ENCODE measurements around the gene RNF34. TPM values are rescaled to one million over a fixed set of nuclear protein-coding genes. Genes with fewer than 3 reads are reported as not detected.
"Not testable (repeated sequence)": the region's sequence is repeated elsewhere in the genome, so short reads cannot be mapped to it uniquely, and the experiment has no call there.

The RNF34 gene
- 10 to 100 TPM in 11 of 12 donors, not detected in 1; 23.9 to 35.1 (median 28.4) TPM for polyA plus RNA-seq (ENCODE audit: insufficient read length in 12 of 12)
- long read RNA-seq, donor 1, transcript RNF34-201 (6 exons, 2,066 nt) = major isoform, 5 of 6 reads
- long read RNA-seq, donor 1, partial matches to known transcripts = 0 of 6 reads
- long read RNA-seq, donor 1, other reads (novel, unspliced or antisense) = 0 of 6 reads
- long read RNA-seq, donor 2, transcript RNF34-201 (6 exons, 2,066 nt) = major isoform, 15 of 26 reads
- long read RNA-seq, donor 2, partial matches to known transcripts = 11 of 26 reads
- long read RNA-seq, donor 2, other reads (novel, unspliced or antisense) = 0 of 26 reads
- long read RNA-seq, donor 3, partial matches to known transcripts = 0 of 2 reads
- long read RNA-seq, donor 3, other reads (novel, unspliced or antisense) = 0 of 2 reads
- long read RNA-seq, donor 4, partial matches to known transcripts = 0 of 5 reads
- long read RNA-seq, donor 4, other reads (novel, unspliced or antisense) = 0 of 5 reads
- long read RNA-seq, donor 5, transcript RNF34-201 (6 exons, 2,066 nt) = major isoform, 7 of 9 reads
- long read RNA-seq, donor 5, partial matches to known transcripts = 0 of 9 reads
- long read RNA-seq, donor 5, other reads (novel, unspliced or antisense) = 0 of 9 reads
- long read RNA-seq, donor 6, partial matches to known transcripts = 0 of 1 reads
- long read RNA-seq, donor 6, other reads (novel, unspliced or antisense) = 0 of 1 reads
- long read RNA-seq, donor 7, partial matches to known transcripts = 0 of 4 reads
- long read RNA-seq, donor 7, other reads (novel, unspliced or antisense) = 0 of 4 reads
- long read RNA-seq, donor 8, transcript RNF34-201 (6 exons, 2,066 nt) = major isoform, 8 of 9 reads
- long read RNA-seq, donor 8, partial matches to known transcripts = 0 of 9 reads
- long read RNA-seq, donor 8, other reads (novel, unspliced or antisense) = 0 of 9 reads
- long read RNA-seq, donor 9, partial matches to known transcripts = 0 of 4 reads
- long read RNA-seq, donor 9, other reads (novel, unspliced or antisense) = 0 of 4 reads
- long read RNA-seq, donor 10, transcript RNF34-201 (6 exons, 2,066 nt) = major isoform, 6 of 7 reads
- long read RNA-seq, donor 10, partial matches to known transcripts = 0 of 7 reads
- long read RNA-seq, donor 10, other reads (novel, unspliced or antisense) = 0 of 7 reads
- long read RNA-seq, donor 11, transcript RNF34-201 (6 exons, 2,066 nt) = major isoform, 10 of 11 reads
- long read RNA-seq, donor 11, partial matches to known transcripts = 0 of 11 reads
- long read RNA-seq, donor 11, other reads (novel, unspliced or antisense) = 0 of 11 reads

- DNase-seq = peak; percentile 99
Observed at GRCh38 chr12:121399391-121400331, at the start of gene RNF34. TSS of gene RNF34 (plus strand) at chr12:121400118. CDS start at chr12:121400213, 95 bp downstream.

GRCh38 chr12:121351820-121352681 is 47.9 kb upstream of the RNF34 start, which contains the start of gene ANAPC5:
TSS of gene ANAPC5 (minus strand) at chr12:121352411. CDS start at chr12:121352340, 71 bp downstream.
- DNase-seq = peak; percentile 96

- DNase-seq = no peak
Observed at GRCh38 chr12:121352682-121353018, 47.3 kb upstream of the RNF34 start.

GRCh38 chr12:121355818-121356217 is 44.1 kb upstream of the RNF34 start:
- DNase-seq = no peak

- no peak for DNase-seq
Observed at GRCh38 chr12:121356657-121357056, 43.3 kb upstream of the RNF34 start.

GRCh38 chr12:121357331-121357730 is 42.6 kb upstream of the RNF34 start:
- no peak for DNase-seq

GRCh38 chr12:121358073-121358472 is 41.8 kb upstream of the RNF34 start:
- no peak for DNase-seq

DNA sequence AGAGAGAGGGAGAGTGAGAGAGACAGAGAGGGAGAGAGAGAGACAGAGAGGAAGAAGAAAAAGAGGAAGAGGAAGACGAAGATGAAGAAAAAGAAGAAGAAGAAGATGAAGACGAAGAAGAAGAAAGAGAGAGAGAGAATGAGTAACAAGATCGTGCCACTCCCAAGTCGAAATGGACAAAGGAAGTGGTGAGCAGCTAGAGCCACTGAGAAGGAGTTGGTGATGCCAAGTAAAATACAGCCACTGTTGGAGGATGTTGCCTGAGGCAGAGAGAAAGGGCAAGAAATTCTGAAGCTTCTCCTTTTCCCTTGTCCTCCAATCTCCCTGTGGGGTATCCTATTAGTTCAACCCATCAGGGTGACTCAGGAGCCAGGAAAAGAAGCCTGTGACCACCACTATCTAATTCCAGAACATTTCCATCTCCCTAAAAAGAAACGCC is 35.2 kb upstream of the RNF34 start:
- DNase-seq = no peak

DNA sequence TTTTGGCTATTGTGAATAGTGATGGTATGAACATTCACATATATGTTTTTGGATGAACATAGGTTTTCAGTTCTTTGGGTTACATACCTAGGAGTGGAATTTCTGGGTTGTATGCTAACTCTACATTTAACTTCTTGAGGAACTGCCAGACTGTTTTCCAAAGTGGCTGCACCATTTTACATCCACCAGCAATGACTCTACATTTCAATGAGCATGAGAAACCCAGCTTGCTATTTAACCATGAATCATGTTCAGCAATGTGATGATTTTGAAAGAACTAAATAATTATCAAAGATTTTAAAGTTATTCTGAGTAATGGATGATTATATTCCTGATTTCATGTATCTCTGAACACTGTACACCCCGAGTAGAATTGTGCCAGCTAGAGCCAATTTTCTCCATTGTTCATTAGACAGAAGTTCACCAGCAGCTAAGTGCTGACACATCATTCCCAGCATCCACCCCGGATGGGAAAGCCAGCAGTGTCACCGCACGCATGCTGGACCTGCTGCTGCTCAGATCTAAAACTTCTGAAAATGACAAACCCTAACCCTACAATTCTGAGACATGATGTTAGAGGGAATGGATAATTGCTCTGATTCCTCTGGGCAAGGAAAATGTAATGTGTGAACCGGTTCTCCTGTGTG is 34.4 kb upstream of the RNF34 start:
- no peak for DNase-seq

GRCh38 chr12:121366063-121366459 is 33.9 kb upstream of the RNF34 start:
- no peak for DNase-seq

DNA sequence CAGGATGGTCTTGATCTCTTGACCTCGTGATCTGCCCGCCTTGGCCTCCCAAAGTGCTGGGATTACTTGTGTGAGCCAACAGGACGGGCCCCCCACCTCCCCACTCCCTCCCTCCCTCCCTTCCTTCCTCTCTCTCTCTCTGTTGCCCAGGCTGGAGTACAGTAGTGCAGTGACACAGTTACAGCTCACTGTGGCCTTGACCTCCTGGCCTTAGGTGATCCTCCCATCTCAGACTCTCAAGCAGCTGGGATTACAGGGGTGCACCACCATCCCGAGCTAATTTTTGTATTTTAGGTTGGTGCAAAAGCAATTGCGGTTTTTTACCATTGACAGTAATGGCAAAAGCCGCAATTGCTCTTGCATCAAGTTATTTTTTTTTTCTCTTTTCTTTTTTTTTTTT is 28.5 kb upstream of the RNF34 start:
- DNase-seq = no peak

DNA sequence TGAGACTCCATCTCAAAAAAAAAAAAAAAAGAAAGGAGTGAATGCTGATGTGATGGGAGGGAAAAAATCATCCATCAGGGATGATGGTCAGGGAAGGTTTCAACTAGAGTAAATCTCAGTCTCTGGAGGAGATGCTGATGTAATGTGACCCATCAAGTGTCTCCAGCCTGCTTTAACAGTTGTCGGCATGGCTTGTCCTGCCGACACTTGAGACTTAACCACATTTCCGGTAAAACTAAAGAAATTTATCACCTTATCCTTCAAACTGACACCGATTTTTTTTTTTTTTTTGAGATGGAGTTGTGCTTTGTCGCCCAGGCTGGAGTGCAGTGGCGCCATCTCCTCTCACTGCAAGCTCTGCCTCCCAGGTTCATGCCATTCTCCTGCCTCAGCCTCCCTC is 26.2 kb upstream of the RNF34 start:
- no peak for DNase-seq

GRCh38 chr12:121374336-121374735 is 25.6 kb upstream of the RNF34 start:
- not testable (repeated sequence) for DNase-seq

- DNase-seq = not testable (repeated sequence)
Observed at GRCh38 chr12:121374945-121375584, 24.9 kb upstream of the RNF34 start.

GRCh38 chr12:121376754-121377697 is 22.9 kb upstream of the RNF34 start:
- no peak for DNase-seq

DNA sequence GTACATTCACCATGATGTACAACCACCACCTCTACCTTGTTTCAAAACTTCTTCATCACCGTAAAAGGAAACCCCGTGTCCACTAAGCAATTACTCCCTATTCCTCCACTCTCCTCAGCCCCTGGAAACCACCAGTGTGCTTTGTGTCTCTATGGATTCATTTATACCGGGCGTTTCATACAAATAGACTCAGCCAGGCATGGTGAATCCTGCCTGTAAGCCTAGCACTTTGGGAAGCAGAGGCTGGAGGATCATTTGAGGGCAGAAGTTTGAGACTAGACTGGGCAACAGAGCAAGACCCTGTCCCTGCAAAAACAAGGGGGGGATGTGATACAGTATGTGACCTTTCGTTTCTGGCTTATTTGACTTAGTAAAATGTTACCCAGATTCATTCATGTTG is 21.2 kb upstream of the RNF34 start:
- DNase-seq = no peak

DNA sequence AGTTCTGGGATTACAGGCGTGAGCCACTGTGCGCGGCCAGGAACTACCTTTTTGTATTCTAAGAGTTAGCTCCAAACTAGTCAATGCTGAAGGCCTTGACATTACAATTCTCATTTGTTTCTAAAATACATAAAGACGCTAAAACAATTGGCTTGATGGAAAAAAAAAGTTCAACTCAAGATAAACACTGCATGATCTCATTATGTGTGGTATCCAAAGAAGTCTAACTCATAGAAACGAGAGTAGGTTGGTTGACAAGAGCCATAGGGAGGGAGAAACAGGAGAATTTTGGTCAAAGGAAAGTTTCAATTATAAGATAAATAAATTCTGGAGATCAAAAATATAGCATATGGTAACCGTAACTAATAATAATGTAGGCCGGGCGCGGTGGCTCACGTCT is 20.0 kb upstream of the RNF34 start:
- DNase-seq = no peak
